IPS-20b (cell line): ENCODE results near the gene ZNF343.

Experiments used
- H3K27ac ChIP-seq: one replicate; pipeline ENCODE4 v1.5.1; 2013; ENCODE audit warnings: low read length
- H3K27me3 ChIP-seq: 2 replicates; pipeline ENCODE4 v1.6.1; 2013; ENCODE audit warnings: mild to moderate bottlenecking, low read length, inconsistent platforms; ENCODE audit not compliant: insufficient read depth
- H3K36me3 ChIP-seq: 2 replicates; pipeline ENCODE4 v1.6.1; 2013; ENCODE audit warnings: low read depth, mild to moderate bottlenecking, inconsistent platforms, low read length, moderate library complexity; ENCODE audit not compliant: insufficient read depth
- H3K4me1 ChIP-seq: 2 replicates; pipeline ENCODE4 v1.6.1; 2013; ENCODE audit warnings: mild to moderate bottlenecking, control low read depth, inconsistent platforms, low read length, moderate library complexity; ENCODE audit not compliant: insufficient read depth
- H3K4me3 ChIP-seq: 2 replicates; pipeline ENCODE4 v1.5.1; 2013; ENCODE audit warnings: mild to moderate bottlenecking, low read length, inconsistent platforms
- H3K9ac ChIP-seq: 2 replicates; pipeline ENCODE4 v1.6.1; 2013; ENCODE audit warnings: low read depth, mild to moderate bottlenecking, inconsistent platforms, low read length, moderate library complexity
- H3K9me3 ChIP-seq: 2 replicates; pipeline ENCODE4 v1.6.1; 2013; ENCODE audit warnings: mild to moderate bottlenecking, low read depth, low read length, inconsistent platforms; ENCODE audit not compliant: insufficient read depth

The ZNF343 gene

DNA sequence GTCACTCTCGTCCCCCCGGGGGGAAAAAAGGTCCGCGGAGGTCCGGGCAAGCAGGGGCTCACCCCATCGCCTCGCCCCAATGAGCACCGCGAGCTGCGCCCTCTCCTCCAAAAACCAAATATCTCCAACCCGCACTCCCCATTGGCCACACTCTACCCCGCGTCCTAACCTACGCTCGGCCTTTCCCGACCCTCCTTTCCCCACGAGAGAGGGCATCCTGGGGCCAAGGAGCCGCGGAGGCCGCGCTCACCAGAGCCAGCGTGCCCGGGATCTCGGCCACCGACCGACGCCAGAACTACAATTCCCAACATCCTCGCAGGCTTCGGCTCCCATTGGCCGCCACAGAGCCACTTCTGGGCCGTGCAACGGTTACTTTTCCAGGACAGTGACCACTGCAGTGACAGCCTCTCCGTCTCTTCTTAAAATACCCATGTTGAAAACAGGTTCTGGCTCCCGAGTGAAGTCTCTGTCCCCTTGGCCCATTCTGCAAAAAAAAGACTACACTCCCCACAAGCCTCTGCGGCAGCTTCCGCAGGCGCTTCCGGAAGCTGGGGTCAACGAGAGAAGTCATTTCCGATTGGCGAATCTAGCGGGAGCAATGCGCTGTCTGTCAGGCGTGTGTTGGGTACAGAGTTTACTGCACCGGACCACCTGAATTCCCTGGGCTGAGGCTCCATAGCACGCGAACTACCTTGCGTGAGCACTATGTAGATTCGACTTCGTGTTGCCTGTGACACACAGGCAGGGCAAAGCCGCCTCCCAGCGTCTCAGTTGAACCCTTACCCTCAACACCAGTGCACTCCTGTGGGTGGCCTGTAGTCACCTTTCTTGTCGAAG is at the start of gene ZNF343:
Gene ZNF343, minus strand, starts transcription at position 285 of the 837 bp plus-strand sequence. CDS start 15,020 bp downstream, outside the sequence.
- peaks cover 60% of the 10 kb centered on the region for H3K27me3 ChIP-seq
- peak within 1 kb of the TSS; percentile 47; the same call in 1 of the 2 replicates for H3K9ac ChIP-seq
- peaks cover 4% of the 10 kb centered on the region; the same call in 1 of the 2 replicates for H3K4me1 ChIP-seq
- no peaks in the 10 kb centered on the region for H3K9me3 ChIP-seq
- H3K27ac ChIP-seq = peak within 1 kb of the TSS; percentile 41
- no peaks in the 10 kb centered on the region for H3K36me3 ChIP-seq
- peak within 1 kb of the TSS; percentile 73 for H3K4me3 ChIP-seq

DNA sequence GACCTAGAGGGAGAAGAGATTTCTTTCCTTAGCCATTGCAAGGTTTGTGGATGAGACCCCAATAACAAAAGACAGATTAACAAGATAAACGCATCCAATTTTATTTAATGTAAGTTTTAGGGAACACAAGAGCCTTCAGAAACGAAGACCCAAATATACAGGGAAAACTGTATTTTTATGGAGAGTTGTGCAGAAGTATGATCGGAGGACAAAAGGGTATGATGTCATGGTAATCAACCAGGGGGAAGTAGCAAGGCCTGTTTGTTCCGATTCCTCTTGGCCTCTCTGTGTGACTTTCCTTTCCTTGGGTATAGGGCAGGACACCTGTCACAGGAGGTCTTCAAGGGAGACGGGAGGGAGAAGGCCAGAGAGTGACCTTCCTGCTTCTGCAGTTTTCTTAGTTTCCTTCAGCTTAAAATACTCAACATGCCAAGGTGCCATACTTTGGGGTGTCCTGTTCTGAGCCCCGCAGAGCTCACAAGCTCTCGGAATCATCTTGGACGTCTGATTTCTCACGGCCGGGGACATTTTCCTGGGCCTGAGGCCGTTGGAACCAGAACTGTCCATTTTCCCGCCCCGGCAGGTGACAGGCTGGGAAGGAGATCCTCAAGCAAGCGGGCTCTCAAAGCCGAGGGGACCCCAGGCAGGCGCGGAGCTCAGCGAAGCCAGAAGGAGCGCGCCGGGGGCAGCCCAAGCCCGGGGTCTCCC is 49.3 kb upstream of the ZNF343 start:
- Histone ChIP-seq H3K4me1 (no peaks in the 10 kb centered on the region), H3K9me3 (no peaks in the 10 kb centered on the region), H3K27ac (no peak overlapping the region), H3K9ac (no peak overlapping the region), H3K36me3 (no peaks in the 10 kb centered on the region), H3K4me3 (peak overlapping the region; percentile 66; the same call in 1 of the 2 replicates), H3K27me3 (peaks cover 79% of the 10 kb centered on the region)

DNA sequence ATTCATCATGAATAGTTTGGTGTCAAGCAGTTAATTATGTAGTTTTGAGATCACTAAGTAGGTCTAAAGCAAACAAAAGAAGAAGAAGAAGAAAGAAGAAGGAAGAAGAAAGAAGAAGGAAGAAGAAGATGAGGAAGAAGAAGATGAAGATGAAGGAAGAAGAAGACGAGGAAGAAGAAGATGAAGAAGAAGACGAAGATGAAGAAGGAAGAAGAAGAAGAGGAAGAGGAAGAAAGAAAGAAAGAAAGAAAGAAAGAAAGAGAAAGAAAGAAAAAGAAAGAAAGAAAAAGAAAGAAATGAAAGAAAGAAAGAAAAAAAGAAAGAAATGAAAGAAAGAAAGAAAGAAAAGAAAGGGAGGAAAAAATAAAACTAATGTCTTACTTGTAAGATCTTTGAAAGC is 36.9 kb upstream of the ZNF343 start:
- Histone ChIP-seq H3K9me3 (no peaks in the 10 kb centered on the region), H3K4me3 (no peak overlapping the region), H3K36me3 (no peaks in the 10 kb centered on the region), H3K27ac (no peak overlapping the region), H3K27me3 (peaks cover 3% of the 10 kb centered on the region; the same call in 1 of the 2 replicates), H3K4me1 (no peaks in the 10 kb centered on the region), H3K9ac (no peak overlapping the region)

DNA sequence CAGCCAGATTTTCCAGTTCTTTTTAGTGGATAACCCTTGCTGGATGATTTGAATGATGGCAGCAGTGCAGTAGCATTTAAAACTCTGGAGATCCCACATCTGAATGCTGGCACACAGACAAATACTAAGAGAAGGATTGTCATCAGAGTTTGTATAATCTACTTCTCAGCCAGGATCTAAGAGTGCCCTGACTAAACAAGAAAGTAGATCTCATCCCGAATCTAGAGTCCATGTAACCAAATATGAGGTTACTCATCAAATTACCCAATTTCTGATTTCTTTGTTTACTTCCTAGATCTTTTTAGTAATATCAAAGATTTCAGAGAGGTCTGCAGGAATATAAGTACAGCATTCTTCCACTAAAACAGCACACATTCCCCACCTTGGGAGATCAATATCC is 35.5 kb upstream of the ZNF343 start:
- no peak overlapping the region for H3K27ac ChIP-seq
- no peaks in the 10 kb centered on the region for H3K36me3 ChIP-seq
- no peaks in the 10 kb centered on the region for H3K4me1 ChIP-seq
- H3K9me3 ChIP-seq = no peaks in the 10 kb centered on the region
- peaks cover 3% of the 10 kb centered on the region; the same call in 1 of the 2 replicates for H3K27me3 ChIP-seq
- no peak overlapping the region for H3K9ac ChIP-seq
- H3K4me3 ChIP-seq = no peak overlapping the region

DNA sequence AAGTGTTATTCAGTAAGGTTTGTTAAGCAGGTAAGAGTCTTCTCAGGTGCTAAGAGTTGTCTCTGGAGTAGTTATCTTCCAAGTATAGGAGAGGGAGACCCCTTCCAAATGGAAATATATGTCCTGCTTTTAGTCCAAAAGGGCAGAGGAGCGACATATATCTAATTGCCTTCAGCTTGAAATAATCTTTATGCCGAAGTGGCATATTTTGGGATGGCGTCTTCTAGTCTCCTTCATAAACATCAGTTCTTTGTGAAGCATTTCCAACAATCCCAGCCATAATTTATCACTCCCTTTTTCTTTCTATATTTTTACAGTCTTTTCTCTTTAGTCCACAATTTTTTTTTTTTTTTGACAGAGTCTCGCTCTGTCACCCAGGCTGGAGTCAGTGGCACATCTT is 33.6 kb upstream of the ZNF343 start:
- Histone ChIP-seq H3K9ac (no peak overlapping the region), H3K36me3 (no peaks in the 10 kb centered on the region), H3K4me3 (no peak overlapping the region), H3K9me3 (no peaks in the 10 kb centered on the region), H3K27ac (no peak overlapping the region), H3K4me1 (no peaks in the 10 kb centered on the region), H3K27me3 (peaks cover 3% of the 10 kb centered on the region; the same call in 1 of the 2 replicates)

DNA sequence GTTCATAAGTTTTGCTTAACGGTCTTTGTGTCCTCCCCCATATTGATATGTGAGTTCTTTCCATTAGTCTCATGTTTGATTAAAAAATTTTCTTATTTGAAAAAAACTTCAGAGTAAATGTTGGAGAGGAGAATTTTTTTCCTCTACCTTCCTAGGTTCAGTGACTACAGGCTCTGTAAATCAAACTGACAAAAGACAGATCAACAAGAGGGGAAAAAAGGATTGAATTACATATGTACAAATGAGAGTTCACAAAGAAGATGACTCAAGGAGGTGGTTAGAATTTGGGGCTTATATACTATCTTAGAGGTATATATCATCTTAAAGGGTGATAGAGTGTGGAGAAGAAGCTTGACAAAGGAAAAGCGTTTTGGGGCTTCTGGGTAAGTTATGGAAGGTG is 33.2 kb upstream of the ZNF343 start:
- H3K9me3 ChIP-seq = no peaks in the 10 kb centered on the region
- peaks cover 3% of the 10 kb centered on the region; the same call in 1 of the 2 replicates for H3K27me3 ChIP-seq
- H3K36me3 ChIP-seq = no peaks in the 10 kb centered on the region
- no peaks in the 10 kb centered on the region for H3K4me1 ChIP-seq
- no peak overlapping the region for H3K9ac ChIP-seq
- no peak overlapping the region for H3K27ac ChIP-seq
- no peak overlapping the region for H3K4me3 ChIP-seq

DNA sequence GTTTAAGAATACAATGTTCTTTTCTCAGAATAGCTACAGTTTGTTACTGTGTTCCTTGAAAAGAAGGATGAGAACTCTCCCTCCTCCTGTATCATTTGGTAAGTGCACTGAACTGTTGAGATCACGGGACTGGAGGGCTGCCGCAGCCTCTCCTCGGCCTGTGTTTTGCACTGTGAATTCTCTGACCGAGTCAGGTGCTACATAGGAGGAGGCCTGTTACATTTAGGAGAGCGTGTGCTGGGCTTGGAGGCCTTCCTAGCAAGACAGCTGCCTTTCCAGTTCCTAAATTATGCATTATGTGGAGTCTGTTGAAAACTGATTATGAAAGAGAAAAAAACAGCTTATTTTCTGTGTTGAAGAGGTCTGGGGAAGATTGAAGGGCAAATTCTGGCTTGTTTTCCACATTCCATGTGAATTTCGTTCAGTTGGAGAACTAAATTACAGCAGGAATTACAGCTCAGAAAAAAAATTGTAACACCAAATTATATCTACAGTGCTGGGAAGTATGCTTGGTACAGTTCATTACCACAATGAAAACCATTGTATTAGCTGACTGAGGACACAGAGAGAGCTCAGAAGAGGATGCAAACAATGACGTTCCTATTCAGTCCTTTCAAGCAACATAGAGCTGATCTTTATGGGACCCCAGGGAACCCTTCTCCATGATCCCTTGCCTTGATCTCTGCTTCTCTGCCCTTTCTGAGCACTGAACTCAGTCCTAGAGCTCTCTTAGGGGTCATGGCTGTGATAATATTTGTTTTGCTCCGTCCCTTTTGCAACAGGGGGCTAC is 30.4 kb upstream of the ZNF343 start:
- no peak overlapping the region for H3K27ac ChIP-seq
- H3K27me3 ChIP-seq = peaks cover 4% of the 10 kb centered on the region; the same call in 1 of the 2 replicates

DNA sequence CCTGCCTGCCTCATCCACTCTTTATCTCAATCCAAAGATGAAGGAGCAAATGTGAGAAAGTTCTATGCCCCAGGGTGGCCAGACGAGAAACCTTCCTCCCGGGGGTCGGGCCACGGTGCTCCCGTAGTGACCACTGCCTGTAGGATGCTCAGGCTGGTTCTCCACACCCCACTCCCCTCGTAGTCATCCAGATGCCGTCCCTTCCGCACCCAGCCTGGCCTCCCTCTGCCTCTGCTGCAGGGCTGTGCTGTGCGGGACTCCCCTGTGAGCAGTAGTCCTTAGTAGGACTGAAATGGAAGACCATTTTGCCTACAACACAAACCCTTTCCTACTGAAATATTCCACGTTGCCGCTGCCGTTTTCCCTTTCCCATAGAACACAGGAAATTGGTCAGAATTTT is 29.6 kb upstream of the ZNF343 start:
- Histone ChIP-seq H3K4me1 (no peaks in the 10 kb centered on the region), H3K9me3 (no peaks in the 10 kb centered on the region), H3K27me3 (peaks cover 11% of the 10 kb centered on the region), H3K36me3 (no peaks in the 10 kb centered on the region), H3K9ac (no peak overlapping the region), H3K27ac (no peak overlapping the region), H3K4me3 (no peak overlapping the region)

More for the DNA sequence above, 30.4 kb upstream of the ZNF343 start:
- Histone ChIP-seq H3K4me3 (no peak overlapping the region), H3K9ac (no peak overlapping the region), H3K4me1 (no peaks in the 10 kb centered on the region), H3K36me3 (no peaks in the 10 kb centered on the region), H3K9me3 (no peaks in the 10 kb centered on the region)

DNA sequence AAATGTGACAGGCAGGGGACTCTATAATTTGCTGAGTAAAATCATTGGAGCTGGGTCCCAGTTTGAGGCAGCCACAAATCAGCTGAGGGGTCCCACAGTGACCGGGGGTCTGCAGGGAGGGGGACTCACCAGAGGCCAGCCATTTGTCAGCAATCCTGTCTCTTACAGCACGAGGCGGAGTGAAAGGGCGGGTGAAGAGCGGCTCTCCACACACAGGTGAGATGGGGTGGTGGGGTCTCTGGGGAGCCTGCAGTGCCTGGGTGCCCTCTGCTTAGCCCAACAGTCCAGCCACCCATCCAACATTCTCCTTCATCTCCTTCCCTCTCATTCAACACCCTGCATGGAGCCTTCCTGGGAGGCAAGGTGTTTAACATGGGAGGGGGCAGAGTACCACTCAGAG is 28.4 kb upstream of the ZNF343 start:
- H3K4me3 ChIP-seq = no peak overlapping the region
- no peak overlapping the region for H3K9ac ChIP-seq
- no peak overlapping the region for H3K27ac ChIP-seq
- H3K4me1 ChIP-seq = no peaks in the 10 kb centered on the region
- no peaks in the 10 kb centered on the region for H3K9me3 ChIP-seq
- H3K27me3 ChIP-seq = peaks cover 16% of the 10 kb centered on the region
- H3K36me3 ChIP-seq = no peaks in the 10 kb centered on the region

DNA sequence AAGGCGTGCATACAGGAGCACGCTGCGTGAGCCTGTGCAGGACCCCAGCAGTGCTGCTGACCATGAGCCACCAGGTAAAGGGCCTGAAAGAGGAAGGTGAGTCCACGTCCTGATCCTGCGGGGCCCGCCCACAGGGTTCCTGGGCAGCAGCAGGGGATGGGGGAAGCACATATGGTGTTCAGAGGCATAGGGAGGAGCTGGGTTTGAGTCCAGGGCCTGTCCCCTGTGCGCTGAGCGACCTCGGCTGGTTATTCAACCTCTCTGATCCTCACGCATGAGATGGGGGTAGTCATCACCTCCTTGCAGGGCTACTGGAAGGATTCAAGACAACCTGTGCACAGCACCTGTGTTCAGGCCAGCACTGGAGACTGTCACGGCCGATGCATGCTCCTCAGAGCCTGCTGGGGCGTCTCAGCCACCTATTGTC is 27.9 kb upstream of the ZNF343 start, which contains the start of gene TMC2:
Gene TMC2, plus strand, starts transcription at position 14 of the 427 bp plus-strand sequence. Its CDS starts 49 bp downstream, at position 63.
- Histone ChIP-seq H3K27ac (no peak within 1 kb of the TSS), H3K4me1 (no peaks in the 10 kb centered on the region), H3K36me3 (no peaks in the 10 kb centered on the region), H3K4me3 (no peak within 1 kb of the TSS), H3K9ac (no peak within 1 kb of the TSS), H3K9me3 (no peaks in the 10 kb centered on the region), H3K27me3 (peaks cover 20% of the 10 kb centered on the region)
